Glutamatergic neuron (in vitro differentiated cells): Measurements from ENCODE around the gene TMEM163. TPM values are rescaled to one million over a fixed set of nuclear protein-coding genes. Genes with fewer than 3 reads are reported as not detected.

Source experiments
- DNase-seq: peaks from one replicate; pipeline ENCODE4 v3.0.0; 2022
- H3K27ac Mint-ChIP-seq: one replicate; pipeline ENCODE4 v1.8.0; 2020; ENCODE audit warnings: mild to moderate bottlenecking, mixed read lengths, inconsistent platforms; ENCODE audit not compliant: unreplicated experiment
- H3K27me3 Mint-ChIP-seq: one replicate; pipeline ENCODE4 v1.8.0; 2020; ENCODE audit warnings: mild to moderate bottlenecking, moderate library complexity, mixed read lengths, inconsistent platforms; ENCODE audit not compliant: unreplicated experiment
- H3K36me3 Mint-ChIP-seq: one replicate; pipeline ENCODE4 v1.8.0; 2020; ENCODE audit warnings: mild to moderate bottlenecking, mixed read lengths, inconsistent platforms; ENCODE audit not compliant: unreplicated experiment
- H3K4me1 Mint-ChIP-seq: one replicate; pipeline ENCODE4 v1.8.0; 2020; ENCODE audit warnings: mild to moderate bottlenecking, low read depth, mixed read lengths, inconsistent platforms; ENCODE audit not compliant: unreplicated experiment
- H3K4me3 Mint-ChIP-seq: one replicate; pipeline ENCODE4 v1.8.0; 2020; ENCODE audit warnings: mild to moderate bottlenecking, mixed read lengths, inconsistent platforms; ENCODE audit not compliant: unreplicated experiment
- H3K9me3 Mint-ChIP-seq: one replicate; pipeline ENCODE4 v1.8.0; 2020; ENCODE audit warnings: mild to moderate bottlenecking, moderate library complexity, mixed read lengths, inconsistent platforms; ENCODE audit not compliant: unreplicated experiment
- CTCF ChIP-seq: fragments of 200-600 bp; sonication (generic); IDR thresholded peaks from one replicate; pipeline ENCODE4 v1.5.0; 2021; ENCODE audit not compliant: partially characterized antibody, unreplicated experiment
- total RNA-seq: library from RNA; stranded (reverse); fragmentation: NEBNext Ultra II Directional; extraction: Animal tissue kit (Norgen Biotek cat#: 25700); gene quantifications from one replicate; pipeline ENCODE4 v1.2.1, GENCODE V29; 2021; ENCODE audit not compliant: unreplicated experiment

TMEM163 gene
- total RNA-seq, 1 donor from 2014 or later, result 27.7 TPM

GRCh38 chr2:134601264-134601663 lies 117.5 kb downstream of the TMEM163 start:
- Mint-ChIP-seq H3K9me3 (peaks cover 2% of the 10 kb centered on the region), H3K27me3 (peaks cover 12% of the 10 kb centered on the region), H3K4me3 (no peak overlapping the region), H3K36me3 (peaks cover 3% of the 10 kb centered on the region), H3K4me1 (peaks cover 17% of the 10 kb centered on the region), H3K27ac (peak overlapping the region; percentile 2)
- no peak for TF ChIP-seq CTCF
- DNase-seq, result peak; percentile 35

- Mint-ChIP-seq H3K27me3 (peaks cover 8% of the 10 kb centered on the region), H3K27ac (no peak overlapping the region), H3K4me1 (peaks cover 16% of the 10 kb centered on the region), H3K36me3 (no peaks in the 10 kb centered on the region), H3K9me3 (no peaks in the 10 kb centered on the region), H3K4me3 (no peak overlapping the region)
- no peak for DNase-seq
- TF ChIP-seq CTCF, result no peak
Observed at GRCh38 chr2:134600208-134600607, 118.6 kb downstream of the TMEM163 start.

GRCh38 chr2:134599236-134599635 lies 119.6 kb downstream of the TMEM163 start:
- Mint-ChIP-seq H3K36me3 (no peaks in the 10 kb centered on the region), H3K27me3 (peaks cover 2% of the 10 kb centered on the region), H3K9me3 (no peaks in the 10 kb centered on the region), H3K4me1 (peaks cover 15% of the 10 kb centered on the region), H3K4me3 (no peak overlapping the region), H3K27ac (no peak overlapping the region)
- no peak for DNase-seq
- no peak for TF ChIP-seq CTCF

GRCh38 chr2:134594399-134594798 lies 124.4 kb downstream of the TMEM163 start:
- no peaks in the 10 kb centered on the region for H3K4me1 Mint-ChIP-seq
- no peak for DNase-seq
- peaks cover 6% of the 10 kb centered on the region for H3K27me3 Mint-ChIP-seq
- H3K27ac Mint-ChIP-seq, result no peak overlapping the region
- peaks cover 21% of the 10 kb centered on the region for H3K36me3 Mint-ChIP-seq
- TF ChIP-seq CTCF, result no peak
- H3K9me3 Mint-ChIP-seq, result peaks cover 11% of the 10 kb centered on the region
- H3K4me3 Mint-ChIP-seq, result no peak overlapping the region

- Mint-ChIP-seq H3K4me3 (no peak overlapping the region), H3K4me1 (no peaks in the 10 kb centered on the region), H3K36me3 (peaks cover 27% of the 10 kb centered on the region), H3K27ac (no peak overlapping the region), H3K9me3 (peaks cover 11% of the 10 kb centered on the region), H3K27me3 (peaks cover 6% of the 10 kb centered on the region)
- TF ChIP-seq CTCF, result no peak
- DNase-seq, result no peak
Observed at GRCh38 chr2:134593519-134593918, 125.3 kb downstream of the TMEM163 start.
